A549 (cell line): Measurements from ENCODE around the gene TWF1. TPM values are rescaled to one million over a fixed set of nuclear protein-coding genes. Genes with fewer than 3 reads are reported as not detected.
A peak's percentile ranks its signal among the peaks of the same experiment; 100 is the strongest.

Source experiments
- ATAC-seq, 2 experiments: fragments of 200-7000 bp in 1 of 2; fragments of >200 bp in 1 of 2; cut with Nextera tagmentation in 1 of 2; cut with Tn5 transposase in 1 of 2; 3 replicates each; pipeline versions ENCODE4 v1.8.0 to v1.9.1; 2018 to 2020; ENCODE audit warnings: mild to moderate bottlenecking in 1 of 2, moderate library complexity in 1 of 2
- CTCF ChIA-PET: fragments of 300-600 bp; sonication (Branson Sonifier 250); formaldehyde crosslinking; extraction: SDS; loops from one replicate; lab custom pipeline; 2021; ENCODE audit warnings: antibody characterized with exemption, inconsistent platforms; lab: Yijun Ruan, JAX
- POLR2A ChIA-PET: fragments of 350-600 bp; formaldehyde crosslinking; extraction: SDS; loops from one replicate; lab custom pipeline; 2021; ENCODE audit warnings: antibody characterized with exemption, inconsistent platforms; lab: Yijun Ruan, JAX
- DNase-seq, 2 experiments: peaks; one replicate each; pipeline versions ENCODE4 v3.0.0 to v3.0.0-alpha.2; 2011 to 2016; ENCODE audit warnings: low read depth in 1 of 2, low spot score in 1 of 2
- FAIRE-seq: peaks from 2 replicates; lab custom pipeline; 2011; peaks lifted over from hg19 to GRCh38; lab: Jason Lieb, UNC
- H3K27ac ChIP-seq, 2 experiments: fragments of >200 bp; sonication (Bioruptor Twin); formaldehyde crosslinking; 3 replicates each; pipeline ENCODE4 v1.5.1; 2016 to 2017
- H3K4me1 ChIP-seq: fragments of >200 bp; sonication (Bioruptor Twin); formaldehyde crosslinking; 3 replicates; pipeline ENCODE4 v1.6.1; 2016
- H3K4me2 ChIP-seq: fragments of >200 bp; sonication (Bioruptor Twin); formaldehyde crosslinking; 3 replicates; pipeline ENCODE4 v1.6.1; 2016
- H3K4me3 ChIP-seq: fragments of >200 bp; sonication (Bioruptor Twin); formaldehyde crosslinking; 3 replicates; pipeline ENCODE4 v1.5.1; 2016
- H3K9me3 ChIP-seq: fragments of >200 bp; sonication (Bioruptor Twin); formaldehyde crosslinking; 3 replicates; pipeline ENCODE4 v1.6.1; 2016
- CBX8 ChIP-seq: fragments of 200-600 bp; sonication (generic); IDR thresholded peaks from 2 replicates; pipeline ENCODE4 v1.6.1; 2016
- EHF ChIP-seq: fragments of 250-450 bp; sonication (Bioruptor Pico); IDR thresholded peaks from 2 replicates; pipeline ENCODE4 v1.5.0; 2020; ENCODE audit warnings: mild to moderate bottlenecking
- FOSB ChIP-seq: fragments of 250-450 bp; sonication (Bioruptor Pico); IDR thresholded peaks from 2 replicates; pipeline ENCODE4 v1.5.0; 2020; ENCODE audit warnings: mild to moderate bottlenecking, moderate library complexity
- HEYL ChIP-seq: fragments of 250-450 bp; sonication (Bioruptor Pico); IDR thresholded peaks from 2 replicates; pipeline ENCODE4 v1.8.0; 2021; ENCODE audit warnings: mild to moderate bottlenecking, moderate library complexity
- HOXB13 ChIP-seq: fragments of 250-450 bp; sonication (Bioruptor Pico); IDR thresholded peaks from 2 replicates; pipeline ENCODE4 v1.5.0; 2020; ENCODE audit warnings: low read depth, mild to moderate bottlenecking, moderate library complexity
- JUN ChIP-seq, 2 experiments: fragments of >200 bp; sonication (Bioruptor Twin); formaldehyde crosslinking; IDR thresholded peaks; 2 replicates in 1 of 2; 3 replicates in 1 of 2; pipeline ENCODE4 v1.6.1; 2016 to 2017
- MAZ ChIP-seq: fragments of 150-350 bp; IDR thresholded peaks from 2 replicates; pipeline ENCODE4 v1.6.1; 2014; ENCODE audit warnings: antibody characterized with exemption, low read depth, low read length, borderline replicate concordance
- MYC ChIP-seq: IDR thresholded peaks from 2 replicates; pipeline ENCODE4 v1.6.1; 2012; ENCODE audit warnings: mild to moderate bottlenecking, inconsistent platforms, low read length, improper control_type of control experiment, borderline replicate concordance
- POLR2A ChIP-seq: IDR thresholded peaks from 2 replicates; pipeline ENCODE4 v1.6.1; 2012; ENCODE audit warnings: mild to moderate bottlenecking, low read length
- RARB ChIP-seq: fragments of 250-450 bp; sonication (Bioruptor Pico); IDR thresholded peaks from 2 replicates; pipeline ENCODE4 v1.8.0; 2021; ENCODE audit warnings: mild to moderate bottlenecking, moderate library complexity
- RCOR1 ChIP-seq: fragments of 150-350 bp; IDR thresholded peaks from 2 replicates; pipeline ENCODE4 v1.6.1; 2014; ENCODE audit warnings: antibody characterized with exemption, low read length, low read depth
- RFX5 ChIP-seq: fragments of 450-650 bp; IDR thresholded peaks from 2 replicates; pipeline ENCODE4 v1.7.1; 2014; ENCODE audit warnings: antibody characterized with exemption, mild to moderate bottlenecking, moderate library complexity
- RNF2 ChIP-seq: fragments of 200-600 bp; sonication (generic); IDR thresholded peaks from 2 replicates; pipeline ENCODE4 v1.6.1; 2016; ENCODE audit warnings: low read depth, mild to moderate bottlenecking, antibody characterized with exemption, moderate library complexity, borderline replicate concordance
- SREBF2 ChIP-seq: fragments of 450-650 bp; IDR thresholded peaks from 2 replicates; pipeline ENCODE4 v1.6.1; 2014; ENCODE audit warnings: mild to moderate bottlenecking, moderate library complexity
- TFCP2L1 ChIP-seq: fragments of 250-450 bp; sonication (Bioruptor Pico); IDR thresholded peaks from 2 replicates; pipeline ENCODE4 v1.5.0; 2021; ENCODE audit warnings: mild to moderate bottlenecking
- TP53 ChIP-seq: fragments of 250-450 bp; sonication (Bioruptor Pico); IDR thresholded peaks from 2 replicates; pipeline ENCODE4 v1.5.0; 2021; ENCODE audit warnings: mild to moderate bottlenecking, moderate library complexity
- ZC3H11A ChIP-seq: fragments of 450-650 bp; IDR thresholded peaks from 2 replicates; pipeline ENCODE4 v1.6.1; 2014; ENCODE audit warnings: antibody characterized with exemption, mild to moderate bottlenecking
- ZSCAN20 ChIP-seq: fragments of 250-450 bp; sonication (Bioruptor Pico); IDR thresholded peaks from 2 replicates; pipeline ENCODE4 v1.8.0; 2022; ENCODE audit warnings: mild to moderate bottlenecking, moderate library complexity
- WGBS: methylation state at CpG from one replicate; pipeline ENCODE4 v1.1.6; 2017; ENCODE audit errors: missing lambda C conversion rate; 5-methylcytosine and 5-hydroxymethylcytosine counted together
- polyA plus RNA-seq, 4 experiments: library from polyadenylated mRNA; depleted of rRNA in 3 of 4; stranded (reverse); fragments of >200 nt; fragmentation: RNase III in 1 of 4; extraction: RNeasy Plus Mini Kit Qiagen cat#74134 plus additional on column Dnase treatment in 1 of 4; gene quantifications; 2 replicates in 3 of 4; 3 replicates in 1 of 4; pipeline ENCODE4 v1.2.3, GENCODE V29; 2011 to 2017
- TF ChIP-seq, protein P1 (sequence below): fragments of 200-600 bp; sonication (generic); IDR thresholded peaks from 2 replicates; pipeline ENCODE4 v1.6.1; 2016; ENCODE audit warnings: antibody characterized with exemption, mild to moderate bottlenecking, moderate library complexity
- TF ChIP-seq, protein P2 (sequence below): IDR thresholded peaks from 2 replicates; pipeline ENCODE4 v1.6.1; 2012; ENCODE audit warnings: low read depth, borderline replicate concordance
- TF ChIP-seq, protein P3 (sequence below): fragments of >200 bp; sonication (Bioruptor Twin); formaldehyde crosslinking; IDR thresholded peaks from 2 replicates; pipeline ENCODE4 v1.6.1; 2016
- TF ChIP-seq, protein P4 (sequence below): IDR thresholded peaks from 2 replicates; pipeline ENCODE4 v1.6.1; 2012
- TF ChIP-seq, protein P5 (sequence below): fragments of 150-350 bp; IDR thresholded peaks from 2 replicates; pipeline ENCODE4 v1.6.1; 2014; ENCODE audit warnings: low read depth, mild to moderate bottlenecking, low read length

TWF1 gene
- polyA plus RNA-seq, 2 of the 4 experiments (the other 2 are of a cell fraction): 83.1 to 173 TPM

DNA sequence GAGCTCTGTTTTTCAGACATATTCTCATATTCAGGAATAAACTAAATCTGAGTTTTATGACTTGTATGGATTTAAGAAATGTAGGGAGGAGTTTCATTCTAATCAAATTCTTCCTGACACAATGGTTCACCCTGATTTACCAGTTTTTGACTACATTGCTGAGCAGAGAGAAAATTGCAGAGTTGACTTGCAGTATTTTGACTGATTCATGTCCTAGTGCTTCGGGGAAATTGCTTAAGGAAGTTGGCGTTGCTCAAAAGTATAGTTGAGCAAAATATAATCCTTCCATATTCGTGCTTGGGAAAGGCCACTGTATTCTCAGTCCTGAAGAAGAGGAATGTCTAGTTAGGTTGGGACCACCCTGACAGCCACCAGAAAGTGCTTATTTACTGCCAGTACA is 1.3 kb upstream of the TWF1 start:
- Histone ChIP-seq H3K9me3 (no peaks in the 10 kb centered on the region), H3K27ac (no peak overlapping the region), H3K4me1 (peaks cover 22% of the 10 kb centered on the region; the same call in 2 of the 3 replicates), H3K4me3 (no peak overlapping the region), H3K4me2 (peak overlapping the region; percentile 93; the same call in 2 of the 3 replicates)
- POLR2A ChIA-PET: interaction anchor here (2.6 to 2.8 kb wide), 2 partner anchors 10 to 27 kb away, joined by 14 to 34 read pairs; partner anchors contain the start of gene TMEM117
- DNase-seq (no peak), ATAC-seq (no peak), FAIRE-seq (no peak)
- TF ChIP-seq FOSB (CRISPR knock-in tag) (no peak), ZSCAN20 (no peak), EHF (CRISPR knock-in tag) (no peak), TFCP2L1 (CRISPR knock-in tag) (no peak), RARB (CRISPR knock-in tag) (no peak), TP53 (CRISPR knock-in tag) (no peak)
- TF ChIP-seq, protein P1, sequence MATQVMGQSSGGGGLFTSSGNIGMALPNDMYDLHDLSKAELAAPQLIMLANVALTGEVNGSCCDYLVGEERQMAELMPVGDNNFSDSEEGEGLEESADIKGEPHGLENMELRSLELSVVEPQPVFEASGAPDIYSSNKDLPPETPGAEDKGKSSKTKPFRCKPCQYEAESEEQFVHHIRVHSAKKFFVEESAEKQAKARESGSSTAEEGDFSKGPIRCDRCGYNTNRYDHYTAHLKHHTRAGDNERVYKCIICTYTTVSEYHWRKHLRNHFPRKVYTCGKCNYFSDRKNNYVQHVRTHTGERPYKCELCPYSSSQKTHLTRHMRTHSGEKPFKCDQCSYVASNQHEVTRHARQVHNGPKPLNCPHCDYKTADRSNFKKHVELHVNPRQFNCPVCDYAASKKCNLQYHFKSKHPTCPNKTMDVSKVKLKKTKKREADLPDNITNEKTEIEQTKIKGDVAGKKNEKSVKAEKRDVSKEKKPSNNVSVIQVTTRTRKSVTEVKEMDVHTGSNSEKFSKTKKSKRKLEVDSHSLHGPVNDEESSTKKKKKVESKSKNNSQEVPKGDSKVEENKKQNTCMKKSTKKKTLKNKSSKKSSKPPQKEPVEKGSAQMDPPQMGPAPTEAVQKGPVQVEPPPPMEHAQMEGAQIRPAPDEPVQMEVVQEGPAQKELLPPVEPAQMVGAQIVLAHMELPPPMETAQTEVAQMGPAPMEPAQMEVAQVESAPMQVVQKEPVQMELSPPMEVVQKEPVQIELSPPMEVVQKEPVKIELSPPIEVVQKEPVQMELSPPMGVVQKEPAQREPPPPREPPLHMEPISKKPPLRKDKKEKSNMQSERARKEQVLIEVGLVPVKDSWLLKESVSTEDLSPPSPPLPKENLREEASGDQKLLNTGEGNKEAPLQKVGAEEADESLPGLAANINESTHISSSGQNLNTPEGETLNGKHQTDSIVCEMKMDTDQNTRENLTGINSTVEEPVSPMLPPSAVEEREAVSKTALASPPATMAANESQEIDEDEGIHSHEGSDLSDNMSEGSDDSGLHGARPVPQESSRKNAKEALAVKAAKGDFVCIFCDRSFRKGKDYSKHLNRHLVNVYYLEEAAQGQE: no peak
- TF ChIP-seq, protein P2, sequence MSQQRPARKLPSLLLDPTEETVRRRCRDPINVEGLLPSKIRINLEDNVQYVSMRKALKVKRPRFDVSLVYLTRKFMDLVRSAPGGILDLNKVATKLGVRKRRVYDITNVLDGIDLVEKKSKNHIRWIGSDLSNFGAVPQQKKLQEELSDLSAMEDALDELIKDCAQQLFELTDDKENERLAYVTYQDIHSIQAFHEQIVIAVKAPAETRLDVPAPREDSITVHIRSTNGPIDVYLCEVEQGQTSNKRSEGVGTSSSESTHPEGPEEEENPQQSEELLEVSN: no peak
- CTCF ChIA-PET: interaction anchor here (3.7 kb wide), 1 partner anchor 75 kb away, joined by 14 read pairs; no protein-coding TSS in a partner anchor
- 88% methylated on average over 3 of the region's 3 CpGs for WGBS

DNA sequence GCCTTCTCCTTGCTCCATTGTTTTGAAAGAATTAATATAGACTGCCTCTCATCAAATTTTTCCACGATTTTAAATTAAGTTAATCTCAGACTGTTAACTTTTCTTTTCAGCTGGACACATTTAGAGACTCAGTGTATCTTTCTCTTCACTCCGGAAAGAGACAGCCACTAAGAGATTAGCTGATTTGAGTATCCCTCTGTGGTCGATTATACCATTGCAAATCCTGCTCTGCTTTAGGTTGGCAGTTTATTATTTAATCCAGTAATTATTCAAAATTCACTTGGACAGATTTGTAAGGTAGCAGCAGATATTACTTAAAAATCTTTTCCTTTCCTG is 588 bp upstream of the TWF1 start:
- peak overlapping the region; percentile 92 to 99 for H3K27ac ChIP-seq
- TF ChIP-seq HOXB13 (CRISPR knock-in tag) (no peak), MYC (no peak), ZC3H11A (no peak), RNF2 (no peak), RARB (CRISPR knock-in tag) (no peak), JUN (IDR thresholded peaks at IDR 0.05) (no peak; a peak in 1 of 5 replicates), RCOR1 (no peak)
- TF ChIP-seq, protein P3, sequence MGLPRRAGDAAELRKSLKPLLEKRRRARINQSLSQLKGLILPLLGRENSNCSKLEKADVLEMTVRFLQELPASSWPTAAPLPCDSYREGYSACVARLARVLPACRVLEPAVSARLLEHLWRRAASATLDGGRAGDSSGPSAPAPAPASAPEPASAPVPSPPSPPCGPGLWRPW: no peak
- WGBS: 8% methylated on average over 3 of the region's 3 CpGs
- ATAC-seq (no peak), FAIRE-seq (no peak), DNase-seq (no peak)
- CTCF ChIA-PET: interaction anchor here (1.4 to 3.7 kb wide), 5 partner anchors 10 to 76 kb away, joined by 3 to 14 read pairs (median 5); no protein-coding TSS in a partner anchor
- H3K4me1 ChIP-seq: peaks cover 22% of the 10 kb centered on the region; the same call in 2 of the 3 replicates
- peak overlapping the region; percentile 85 for H3K4me3 ChIP-seq
- POLR2A ChIA-PET: interaction anchor here (1.1 to 2.8 kb wide), 7 partner anchors 10 to 76 kb away, joined by 3 to 34 read pairs (median 14); partner anchors contain the start of genes IRAK4, PUS7L and TMEM117
- peak overlapping the region; percentile 93 for H3K4me2 ChIP-seq
- H3K9me3 ChIP-seq: no peaks in the 10 kb centered on the region

DNA sequence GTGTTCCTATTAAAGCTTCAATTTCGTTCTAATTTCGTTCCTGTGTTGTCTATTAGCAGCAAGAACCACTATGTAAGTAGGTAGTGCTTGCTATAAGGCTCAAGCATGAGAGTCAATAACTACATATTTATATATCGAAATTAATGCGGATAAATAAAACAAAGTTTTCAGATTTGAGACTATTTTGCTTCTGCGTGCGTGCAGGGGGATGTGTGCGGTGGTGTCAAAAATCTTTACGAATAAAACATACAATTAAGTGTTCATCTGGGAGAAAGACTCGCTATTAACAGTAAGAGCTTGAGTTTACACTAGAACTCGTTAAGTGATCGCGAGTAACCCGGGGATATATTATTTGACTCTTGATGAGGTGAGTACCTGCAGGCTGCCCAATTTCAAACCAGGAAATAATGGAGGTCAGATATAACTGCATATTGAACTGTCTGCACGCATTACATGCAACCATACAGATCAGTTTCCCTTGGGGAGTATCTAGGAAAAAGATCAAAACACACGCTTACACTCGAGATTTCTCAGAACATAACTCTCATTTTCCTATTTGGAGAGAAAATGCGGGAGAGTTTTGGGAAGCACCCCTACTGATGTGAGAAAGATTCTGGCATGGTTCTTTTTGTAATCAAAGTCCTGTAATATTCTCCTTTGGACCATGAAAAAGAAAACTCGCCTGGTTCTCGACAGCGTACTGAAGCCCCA is 813 bp downstream of the TWF1 start:
- H3K4me2 ChIP-seq: peak overlapping the region; percentile 88
- ChIA-PET CTCF (interaction anchor here (0.6 to 3.7 kb wide), 10 partner anchors 8 to 154 kb away, joined by 3 to 14 read pairs (median 4); partner anchors contain the start of genes IRAK4 and PUS7L), POLR2A (interaction anchor here (0.7 to 2.8 kb wide), 21 partner anchors 8 to 77 kb away, joined by 3 to 34 read pairs (median 4); partner anchors contain the start of genes IRAK4, PUS7L and TMEM117)
- TF ChIP-seq FOSB (CRISPR knock-in tag) (no peak), MAZ (no peak), HEYL (CRISPR knock-in tag) (no peak), RARB (CRISPR knock-in tag) (no peak), HOXB13 (CRISPR knock-in tag) (no peak), RFX5 (no peak), TP53 (CRISPR knock-in tag) (no peak), MYC (no peak), POLR2A (no peak), SREBF2 (no peak), CBX8 (no peak)
- TF ChIP-seq, protein P4, sequence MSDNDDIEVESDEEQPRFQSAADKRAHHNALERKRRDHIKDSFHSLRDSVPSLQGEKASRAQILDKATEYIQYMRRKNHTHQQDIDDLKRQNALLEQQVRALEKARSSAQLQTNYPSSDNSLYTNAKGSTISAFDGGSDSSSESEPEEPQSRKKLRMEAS: no peak; the same call in 1 of the 2 replicates
- TF ChIP-seq, protein P5, sequence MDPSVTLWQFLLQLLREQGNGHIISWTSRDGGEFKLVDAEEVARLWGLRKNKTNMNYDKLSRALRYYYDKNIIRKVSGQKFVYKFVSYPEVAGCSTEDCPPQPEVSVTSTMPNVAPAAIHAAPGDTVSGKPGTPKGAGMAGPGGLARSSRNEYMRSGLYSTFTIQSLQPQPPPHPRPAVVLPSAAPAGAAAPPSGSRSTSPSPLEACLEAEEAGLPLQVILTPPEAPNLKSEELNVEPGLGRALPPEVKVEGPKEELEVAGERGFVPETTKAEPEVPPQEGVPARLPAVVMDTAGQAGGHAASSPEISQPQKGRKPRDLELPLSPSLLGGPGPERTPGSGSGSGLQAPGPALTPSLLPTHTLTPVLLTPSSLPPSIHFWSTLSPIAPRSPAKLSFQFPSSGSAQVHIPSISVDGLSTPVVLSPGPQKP: no peak
- ATAC-seq: peak; percentile 11 to 31; a peak in 4 of 6 replicates
- FAIRE-seq: no peak
- H3K4me3 ChIP-seq: peak overlapping the region; percentile 85
- no peaks in the 10 kb centered on the region for H3K9me3 ChIP-seq
- peak overlapping the region; percentile 92 to 99 for H3K27ac ChIP-seq
- WGBS: 9% methylated on average over 20 of the region's 20 CpGs
- peak; percentile 5 to 17 for DNase-seq
- peaks cover 22% of the 10 kb centered on the region; the same call in 2 of the 3 replicates for H3K4me1 ChIP-seq
